Loucy (cell line): ENCODE measurements around the gene ZNF469.

Experiments used
- H2AFZ ChIP-seq: fragments of 200-600 bp; sonication (generic); 2 replicates; pipeline ENCODE4 v1.6.0; 2016; ENCODE audit warnings: antibody characterized with exemption, mild to moderate bottlenecking, low read length, moderate library complexity
- H3F3A ChIP-seq: fragments of 200-600 bp; 2 replicates; pipeline ENCODE4 v1.6.0; 2016; ENCODE audit warnings: antibody characterized with exemption, low read depth, mild to moderate bottlenecking
- H3K27me3 ChIP-seq: fragments of 200-600 bp; sonication (generic); 2 replicates; pipeline ENCODE4 v1.6.1; 2014; ENCODE audit warnings: low read length, mild to moderate bottlenecking; ENCODE audit not compliant: insufficient read depth, poor library complexity, severe bottlenecking
- H3K36me3 ChIP-seq: fragments of 200-600 bp; sonication (generic); 2 replicates; pipeline ENCODE4 v1.6.1; 2016; ENCODE audit warnings: low read length; ENCODE audit not compliant: insufficient read depth
- H3K4me1 ChIP-seq: fragments of 200-600 bp; sonication (generic); 2 replicates; pipeline ENCODE4 v1.5.1; 2014; ENCODE audit warnings: low read length, mild to moderate bottlenecking; ENCODE audit not compliant: insufficient read depth, poor library complexity, severe bottlenecking
- H3K4me2 ChIP-seq: fragments of 200-600 bp; sonication (generic); 2 replicates; pipeline ENCODE4 v1.6.0; 2014; ENCODE audit warnings: antibody characterized with exemption, low read length, low read depth, mild to moderate bottlenecking; ENCODE audit not compliant: poor library complexity, severe bottlenecking
- H3K4me3 ChIP-seq: fragments of 200-600 bp; sonication (generic); 2 replicates; pipeline ENCODE4 v1.5.1; 2014; ENCODE audit warnings: low read length, mild to moderate bottlenecking, mixed read lengths; ENCODE audit not compliant: poor library complexity, severe bottlenecking
- H3K79me2 ChIP-seq: fragments of 200-600 bp; sonication (generic); 2 replicates; pipeline ENCODE4 v1.6.1; 2014; ENCODE audit warnings: low read length; ENCODE audit not compliant: insufficient read depth
- H3K9ac ChIP-seq: fragments of 200-600 bp; sonication (generic); 2 replicates; pipeline ENCODE4 v1.6.0; 2014; ENCODE audit warnings: mild to moderate bottlenecking, low read depth, low read length, moderate library complexity; ENCODE audit not compliant: poor library complexity, severe bottlenecking
- H3K9me2 ChIP-seq: fragments of 200-600 bp; sonication (generic); replicated peaks from 2 replicates; pipeline ENCODE4 v1.6.1; 2016; ENCODE audit warnings: low read depth, low read length, mixed read lengths
- H3K9me3 ChIP-seq: fragments of 200-600 bp; sonication (generic); 2 replicates; pipeline ENCODE4 v1.6.1; 2014; ENCODE audit warnings: mild to moderate bottlenecking, antibody characterized with exemption, low read length, low read depth; ENCODE audit not compliant: insufficient read depth
- H4K20me1 ChIP-seq: fragments of 200-600 bp; sonication (generic); 2 replicates; pipeline ENCODE4 v1.6.0; 2014; ENCODE audit warnings: antibody characterized with exemption, low read length, mild to moderate bottlenecking; ENCODE audit not compliant: insufficient read depth, poor library complexity, severe bottlenecking
- EZH2phosphoT487 ChIP-seq: fragments of 200-600 bp; IDR thresholded peaks from 2 replicates; pipeline ENCODE4 v1.6.1; 2018; ENCODE audit warnings: antibody characterized with exemption, mild to moderate bottlenecking, moderate library complexity, borderline replicate concordance
- TF ChIP-seq, protein P1 (sequence below): fragments of 200-600 bp; sonication (generic); conservative IDR thresholded peaks from 2 replicates; pipeline ENCODE4 v1.5.1; 2014; ENCODE audit warnings: mild to moderate bottlenecking, antibody characterized with exemption, low read length

The ZNF469 gene

GRCh38 chr16:88368994-88369393 is 13.8 kb upstream of the ZNF469 start:
- H4K20me1 ChIP-seq: no peaks in the 10 kb centered on the region
- no peaks in the 10 kb centered on the region for H3K9me2 ChIP-seq
- H3K4me2 ChIP-seq: no peak overlapping the region
- no peak overlapping the region for H2AFZ ChIP-seq
- no peak overlapping the region for H3K9ac ChIP-seq
- no peaks in the 10 kb centered on the region for H3K36me3 ChIP-seq
- TF ChIP-seq, protein P1, sequence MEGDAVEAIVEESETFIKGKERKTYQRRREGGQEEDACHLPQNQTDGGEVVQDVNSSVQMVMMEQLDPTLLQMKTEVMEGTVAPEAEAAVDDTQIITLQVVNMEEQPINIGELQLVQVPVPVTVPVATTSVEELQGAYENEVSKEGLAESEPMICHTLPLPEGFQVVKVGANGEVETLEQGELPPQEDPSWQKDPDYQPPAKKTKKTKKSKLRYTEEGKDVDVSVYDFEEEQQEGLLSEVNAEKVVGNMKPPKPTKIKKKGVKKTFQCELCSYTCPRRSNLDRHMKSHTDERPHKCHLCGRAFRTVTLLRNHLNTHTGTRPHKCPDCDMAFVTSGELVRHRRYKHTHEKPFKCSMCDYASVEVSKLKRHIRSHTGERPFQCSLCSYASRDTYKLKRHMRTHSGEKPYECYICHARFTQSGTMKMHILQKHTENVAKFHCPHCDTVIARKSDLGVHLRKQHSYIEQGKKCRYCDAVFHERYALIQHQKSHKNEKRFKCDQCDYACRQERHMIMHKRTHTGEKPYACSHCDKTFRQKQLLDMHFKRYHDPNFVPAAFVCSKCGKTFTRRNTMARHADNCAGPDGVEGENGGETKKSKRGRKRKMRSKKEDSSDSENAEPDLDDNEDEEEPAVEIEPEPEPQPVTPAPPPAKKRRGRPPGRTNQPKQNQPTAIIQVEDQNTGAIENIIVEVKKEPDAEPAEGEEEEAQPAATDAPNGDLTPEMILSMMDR: no peak
- no peak for TF ChIP-seq EZH2phosphoT487
- H3K79me2 ChIP-seq: no peaks in the 10 kb centered on the region
- H3K9me3 ChIP-seq: no peaks in the 10 kb centered on the region
- no peaks in the 10 kb centered on the region for H3K4me1 ChIP-seq
- H3K4me3 ChIP-seq: no peak overlapping the region
- H3K27me3 ChIP-seq: no peaks in the 10 kb centered on the region
- H3F3A ChIP-seq: no peaks in the 10 kb centered on the region

DNA sequence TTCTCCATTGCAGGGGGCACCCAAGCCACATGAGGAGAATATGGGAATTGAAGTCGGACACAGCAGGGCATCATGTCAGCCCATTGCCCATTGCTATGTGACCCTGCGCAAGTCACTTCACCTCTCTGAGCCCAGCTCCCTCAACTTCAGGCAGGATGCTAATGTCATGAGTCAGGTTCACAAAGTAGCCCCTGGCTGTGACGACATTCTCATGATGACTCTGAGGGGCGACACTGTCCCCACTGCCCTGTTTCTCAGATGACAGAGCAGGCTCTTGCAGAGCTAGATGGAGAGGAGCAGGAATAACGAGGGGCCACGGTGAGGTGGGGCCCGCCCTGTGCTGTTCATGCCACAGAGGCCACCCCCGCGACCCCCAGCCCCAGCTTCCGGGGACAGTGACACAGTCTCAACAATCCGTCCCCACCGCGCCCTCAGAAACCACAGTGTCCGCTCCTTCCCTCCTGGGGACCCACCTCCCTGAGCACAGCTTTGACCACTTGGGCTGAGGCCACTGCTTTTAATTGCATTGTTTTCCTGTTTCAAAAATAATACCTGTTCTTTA is 13.2 kb upstream of the ZNF469 start:
- H3K27me3 ChIP-seq: no peaks in the 10 kb centered on the region
- no peaks in the 10 kb centered on the region for H4K20me1 ChIP-seq
- H2AFZ ChIP-seq: no peak overlapping the region
- no peaks in the 10 kb centered on the region for H3K4me1 ChIP-seq
- TF ChIP-seq, protein P1: no peak
- no peak for TF ChIP-seq EZH2phosphoT487
- no peak overlapping the region for H3K9ac ChIP-seq
- H3K79me2 ChIP-seq: no peaks in the 10 kb centered on the region
- H3K9me3 ChIP-seq: no peaks in the 10 kb centered on the region
- H3K9me2 ChIP-seq: no peaks in the 10 kb centered on the region
- H3F3A ChIP-seq: no peaks in the 10 kb centered on the region
- no peak overlapping the region for H3K4me2 ChIP-seq
- no peaks in the 10 kb centered on the region for H3K36me3 ChIP-seq
- H3K4me3 ChIP-seq: no peak overlapping the region

GRCh38 chr16:88370365-88370764 is 12.4 kb upstream of the ZNF469 start:
- Histone ChIP-seq H2AFZ (no peak overlapping the region), H3F3A (no peaks in the 10 kb centered on the region), H3K36me3 (no peaks in the 10 kb centered on the region), H3K27me3 (no peaks in the 10 kb centered on the region), H3K9me2 (no peaks in the 10 kb centered on the region), H3K9me3 (no peaks in the 10 kb centered on the region), H4K20me1 (no peaks in the 10 kb centered on the region), H3K9ac (no peak overlapping the region), H3K4me3 (no peak overlapping the region), H3K79me2 (no peaks in the 10 kb centered on the region), H3K4me2 (no peak overlapping the region), H3K4me1 (no peaks in the 10 kb centered on the region)
- no peak for TF ChIP-seq EZH2phosphoT487
- TF ChIP-seq, protein P1: no peak
